Progenitor cell of endocrine pancreas (in vitro differentiated cells): ENCODE measurements around the gene SLC4A11. TPM values are rescaled to one million over a fixed set of nuclear protein-coding genes. Genes with fewer than 3 reads are reported as not detected.

Experiments used
- DNase-seq: peaks from one replicate; pipeline ENCODE4 v3.0.0; 2021; ENCODE audit warnings: low spot score; ENCODE audit not compliant: unreplicated experiment
- H3K27ac Mint-ChIP-seq: 2 replicates; pipeline ENCODE4 v1.8.0; 2021; ENCODE audit warnings: mild to moderate bottlenecking, moderate library complexity, mixed read lengths
- H3K27me3 Mint-ChIP-seq: 2 replicates; pipeline ENCODE4 v1.8.0; 2021; ENCODE audit warnings: mixed read lengths
- H3K36me3 Mint-ChIP-seq: 2 replicates; pipeline ENCODE4 v1.8.0; 2022; ENCODE audit warnings: mixed read lengths; ENCODE audit not compliant: insufficient read depth
- H3K4me1 Mint-ChIP-seq: 2 replicates; pipeline ENCODE4 v1.8.0; 2021; ENCODE audit warnings: low read depth, mixed read lengths
- H3K4me3 Mint-ChIP-seq: 2 replicates; pipeline ENCODE4 v1.8.0; 2021; ENCODE audit warnings: low read depth, mild to moderate bottlenecking, moderate library complexity, mixed read lengths
- H3K9me3 Mint-ChIP-seq: 2 replicates; pipeline ENCODE4 v1.8.0; 2021; ENCODE audit warnings: low read depth, mixed read lengths
- CTCF ChIP-seq: fragments of 200-600 bp; sonication (generic); IDR thresholded peaks from one replicate; pipeline ENCODE4 v1.5.0; 2021; ENCODE audit warnings: antibody characterized with exemption, mild to moderate bottlenecking; ENCODE audit not compliant: unreplicated experiment
- total RNA-seq: library from RNA; stranded (reverse); gene quantifications from 2 replicates; pipeline ENCODE4 v1.2.1, GENCODE V29; 2021

Gene SLC4A11
- total RNA-seq, 1 donor from 2014 or later: 1.9 TPM

GRCh38 chr20:3250091-3250504 lies 11.1 kb upstream of the SLC4A11 start:
- Mint-ChIP-seq H3K27me3 (peaks cover 37% of the 10 kb centered on the region), H3K4me1 (no peaks in the 10 kb centered on the region), H3K4me3 (no peak overlapping the region), H3K36me3 (peaks cover 18% of the 10 kb centered on the region), H3K9me3 (no peaks in the 10 kb centered on the region), H3K27ac (no peak overlapping the region)
- DNase-seq: no peak
- TF ChIP-seq CTCF: peak; percentile 58

GRCh38 chr20:3248993-3249347 lies 10.0 kb upstream of the SLC4A11 start:
- Mint-ChIP-seq H3K27ac (no peak overlapping the region), H3K4me3 (no peak overlapping the region), H3K36me3 (peaks cover 15% of the 10 kb centered on the region), H3K27me3 (peaks cover 45% of the 10 kb centered on the region), H3K4me1 (no peaks in the 10 kb centered on the region), H3K9me3 (no peaks in the 10 kb centered on the region)
- no peak for DNase-seq
- no peak for TF ChIP-seq CTCF

GRCh38 chr20:3248167-3248992 lies 9.4 kb upstream of the SLC4A11 start:
- Mint-ChIP-seq H3K27me3 (peaks cover 50% of the 10 kb centered on the region), H3K36me3 (peaks cover 15% of the 10 kb centered on the region), H3K4me1 (no peaks in the 10 kb centered on the region), H3K4me3 (no peak overlapping the region), H3K27ac (no peak overlapping the region), H3K9me3 (no peaks in the 10 kb centered on the region)
- DNase-seq: no peak
- no peak for TF ChIP-seq CTCF

GRCh38 chr20:3247638-3248037 lies 8.6 kb upstream of the SLC4A11 start:
- H3K4me1 Mint-ChIP-seq: no peaks in the 10 kb centered on the region
- no peak for DNase-seq
- H3K27ac Mint-ChIP-seq: no peak overlapping the region
- no peaks in the 10 kb centered on the region for H3K9me3 Mint-ChIP-seq
- H3K4me3 Mint-ChIP-seq: no peak overlapping the region
- peaks cover 50% of the 10 kb centered on the region for H3K27me3 Mint-ChIP-seq
- TF ChIP-seq CTCF: no peak
- peaks cover 15% of the 10 kb centered on the region for H3K36me3 Mint-ChIP-seq

GRCh38 chr20:3246682-3247081 lies 7.7 kb upstream of the SLC4A11 start:
- peaks cover 58% of the 10 kb centered on the region for H3K27me3 Mint-ChIP-seq
- no peaks in the 10 kb centered on the region for H3K4me1 Mint-ChIP-seq
- peaks cover 11% of the 10 kb centered on the region for H3K36me3 Mint-ChIP-seq
- H3K27ac Mint-ChIP-seq: no peak overlapping the region
- no peak for DNase-seq
- no peak overlapping the region for H3K4me3 Mint-ChIP-seq
- no peaks in the 10 kb centered on the region for H3K9me3 Mint-ChIP-seq
- TF ChIP-seq CTCF: no peak
